ENCODE data around the gene CHST13. TPM values are rescaled to one million over a fixed set of nuclear protein-coding genes. Genes with fewer than 3 reads are reported as not detected.

Gene CHST13, protein sequence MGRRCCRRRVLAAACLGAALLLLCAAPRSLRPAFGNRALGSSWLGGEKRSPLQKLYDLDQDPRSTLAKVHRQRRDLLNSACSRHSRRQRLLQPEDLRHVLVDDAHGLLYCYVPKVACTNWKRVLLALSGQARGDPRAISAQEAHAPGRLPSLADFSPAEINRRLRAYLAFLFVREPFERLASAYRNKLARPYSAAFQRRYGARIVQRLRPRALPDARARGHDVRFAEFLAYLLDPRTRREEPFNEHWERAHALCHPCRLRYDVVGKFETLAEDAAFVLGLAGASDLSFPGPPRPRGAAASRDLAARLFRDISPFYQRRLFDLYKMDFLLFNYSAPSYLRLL
- 0.20 TPM for total RNA-seq

DNA sequence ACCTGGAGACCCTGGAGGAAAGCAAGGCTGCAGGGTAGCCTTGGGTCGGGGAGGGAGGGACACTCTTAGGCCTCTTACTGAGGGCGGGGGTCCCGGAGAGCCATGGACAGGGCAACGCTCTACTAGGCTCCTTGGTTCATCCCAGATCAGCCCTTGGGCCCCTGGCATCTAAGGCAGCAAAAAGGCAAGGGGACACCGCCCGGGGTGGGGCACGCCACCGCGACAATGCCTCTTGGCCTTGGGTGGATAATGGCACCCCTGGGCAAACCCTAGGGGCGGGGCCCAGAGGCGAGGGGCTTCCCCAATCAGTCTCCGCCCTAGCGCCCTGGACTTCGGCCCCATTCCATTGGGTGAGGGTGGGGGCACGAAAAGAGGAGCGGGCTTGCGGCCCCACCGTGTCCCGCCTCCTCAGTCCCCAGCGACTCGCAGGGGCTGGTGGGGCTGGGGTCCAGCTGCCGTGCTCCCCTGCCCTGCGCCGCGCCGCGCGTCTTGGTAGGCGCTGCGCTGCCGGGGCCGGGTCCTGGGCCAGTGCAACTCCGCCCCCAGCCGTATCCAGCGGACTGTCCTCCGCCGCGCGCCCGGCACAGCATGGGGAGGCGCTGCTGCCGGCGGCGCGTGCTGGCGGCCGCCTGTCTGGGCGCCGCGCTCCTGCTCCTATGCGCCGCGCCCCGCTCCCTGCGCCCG, at the start of gene CHST13:
CHST13 (plus strand) TSS at position 411 of the 684 bp plus-strand sequence; CDS start at position 589, 178 bp downstream.
- DNase-seq, result no peak

DNA sequence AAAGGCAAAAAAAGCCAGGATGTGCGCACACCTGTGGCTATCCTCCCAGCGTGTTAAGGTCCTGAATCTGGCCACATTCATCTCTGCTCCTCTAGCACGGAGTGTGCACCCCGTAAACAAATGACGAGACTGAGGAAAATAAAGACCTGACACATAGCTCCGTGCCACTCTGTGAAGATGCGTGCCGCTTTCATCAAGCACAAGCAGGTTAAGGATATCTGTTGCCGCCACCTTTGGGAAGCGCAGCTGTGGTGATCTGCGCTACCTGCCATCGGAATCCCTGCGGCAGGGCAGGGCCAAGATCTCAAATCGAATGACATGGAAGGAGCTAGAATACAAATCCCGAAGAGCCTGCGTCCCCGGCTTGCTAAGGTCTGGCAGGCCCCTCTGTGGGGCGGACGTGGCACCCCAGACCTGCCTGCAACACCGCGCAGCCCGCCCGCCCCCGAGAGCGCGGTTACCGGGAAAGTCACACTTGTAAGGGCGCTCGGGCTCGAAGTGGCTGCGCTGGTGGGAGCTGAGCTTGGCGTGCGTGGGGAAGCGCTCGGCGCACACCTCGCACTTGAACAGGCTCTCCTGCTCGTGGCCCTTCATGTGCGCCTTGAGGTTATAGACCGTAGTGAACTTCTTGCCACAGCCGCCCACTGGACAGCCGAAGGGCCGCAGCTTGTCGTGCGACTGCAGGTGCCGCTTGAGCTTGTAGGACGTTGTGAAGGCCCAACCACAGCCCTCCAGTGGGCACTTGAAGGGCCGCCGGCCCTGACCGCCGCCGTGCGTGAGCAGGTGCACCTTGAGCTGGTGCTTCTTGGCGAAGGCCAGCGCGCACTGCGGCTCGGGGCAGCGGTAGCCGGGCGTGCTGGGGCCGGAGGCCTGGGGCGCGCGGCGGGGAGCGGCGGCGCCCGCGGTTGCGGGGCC, 49.2 kb upstream of the CHST13 start:
- DNase-seq, result no peak

DNA sequence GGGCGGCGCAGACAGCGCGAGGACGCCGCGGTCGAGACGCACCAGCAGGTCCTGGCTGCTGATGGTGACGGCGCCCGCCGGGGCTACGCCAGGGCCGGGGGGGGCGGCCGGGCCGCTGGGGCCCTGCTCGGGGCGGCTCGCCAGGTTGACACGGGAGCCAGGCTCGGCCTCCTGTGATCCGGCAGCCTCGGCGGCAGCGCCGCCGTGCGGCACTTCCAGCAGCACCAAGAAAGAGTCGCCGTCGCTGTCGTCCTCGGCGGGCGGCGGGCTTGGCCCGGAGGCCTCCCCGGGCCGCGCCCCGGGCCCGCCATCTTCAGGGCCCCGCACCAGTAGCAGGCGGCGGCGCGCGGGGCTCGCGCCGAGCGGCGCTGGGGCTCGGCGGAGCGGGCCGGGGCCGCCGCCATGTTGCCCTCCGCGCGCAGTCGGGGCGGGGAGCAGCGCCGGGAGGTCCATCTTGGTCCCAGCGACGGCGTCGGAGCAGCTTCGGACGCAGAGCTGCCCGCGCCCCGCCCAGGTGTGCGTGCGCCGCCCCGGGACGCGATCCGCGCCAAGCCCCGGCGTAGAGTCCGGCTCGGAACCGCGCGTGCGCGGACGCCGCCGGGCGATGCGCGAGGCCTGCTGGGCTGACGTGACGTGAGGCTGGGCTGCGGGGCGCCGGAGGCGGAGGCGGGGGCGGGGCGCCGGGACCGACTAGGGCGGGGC, 48.4 kb upstream of the CHST13 start, which contains the start of gene ZXDC:
ZXDC (minus strand) TSS at position 479 of the 702 bp plus-strand sequence; CDS start at position 453, 26 bp downstream.
- DNase-seq, result peak; percentile 82

DNA sequence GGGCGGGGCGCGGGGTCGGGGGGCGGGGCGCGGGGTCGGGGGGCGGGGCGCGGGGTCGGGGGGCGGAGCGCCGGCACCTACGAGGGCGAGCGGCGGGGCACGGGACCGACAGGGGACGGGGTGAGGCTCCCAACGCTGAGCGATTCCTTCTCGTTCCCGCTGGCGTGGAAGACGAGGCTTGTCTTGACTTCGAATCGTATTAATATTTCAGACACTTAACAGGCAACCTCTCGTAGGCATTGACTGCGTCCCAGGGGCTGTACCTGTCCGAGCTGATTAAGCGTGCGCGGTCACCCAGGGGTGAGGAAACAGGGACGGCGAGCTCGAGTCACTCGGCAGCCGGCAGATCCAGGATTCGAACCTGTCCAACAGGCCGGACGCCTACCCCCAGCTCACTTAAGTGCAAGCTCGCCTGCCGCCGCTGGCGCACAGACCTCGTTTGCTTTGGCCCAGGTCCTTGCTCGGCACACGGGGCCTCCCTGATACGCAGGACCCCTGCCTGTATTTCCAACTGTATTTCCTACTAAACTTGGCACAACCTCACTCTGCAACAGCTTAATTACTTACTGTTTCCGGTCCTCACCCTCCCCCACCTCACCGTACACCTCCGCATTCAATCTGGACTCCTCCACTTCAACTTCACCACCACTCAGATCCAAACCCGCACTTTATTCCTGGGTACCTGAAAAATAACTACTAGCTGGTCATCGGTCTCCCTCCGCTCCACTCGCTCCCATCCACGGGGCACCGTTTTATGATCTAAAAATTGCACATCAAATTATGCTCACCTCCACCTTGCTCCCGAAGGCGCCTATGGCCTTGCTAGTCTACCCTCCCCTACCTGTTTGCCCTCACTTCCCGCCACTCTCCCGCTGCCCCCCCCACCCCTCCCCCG, 47.5 kb upstream of the CHST13 start:
- peak; percentile 51 for DNase-seq

DNA sequence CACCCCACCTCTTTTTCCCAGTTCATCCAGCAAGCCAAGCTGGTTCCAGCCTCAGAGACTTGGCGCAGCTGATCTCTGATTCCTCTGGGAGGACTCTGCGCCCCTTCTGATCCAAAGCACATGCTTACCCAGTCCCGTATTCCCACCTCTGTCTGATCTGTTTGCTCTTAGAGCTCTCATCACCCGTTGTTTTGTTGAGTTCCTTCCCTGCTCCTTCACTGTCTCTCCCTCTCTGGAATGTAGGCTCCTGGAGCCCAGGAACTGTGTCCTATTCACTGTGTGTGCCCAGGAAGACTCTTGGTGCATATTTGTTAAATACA, 46.9 kb upstream of the CHST13 start:
- DNase-seq, result no peak

DNA sequence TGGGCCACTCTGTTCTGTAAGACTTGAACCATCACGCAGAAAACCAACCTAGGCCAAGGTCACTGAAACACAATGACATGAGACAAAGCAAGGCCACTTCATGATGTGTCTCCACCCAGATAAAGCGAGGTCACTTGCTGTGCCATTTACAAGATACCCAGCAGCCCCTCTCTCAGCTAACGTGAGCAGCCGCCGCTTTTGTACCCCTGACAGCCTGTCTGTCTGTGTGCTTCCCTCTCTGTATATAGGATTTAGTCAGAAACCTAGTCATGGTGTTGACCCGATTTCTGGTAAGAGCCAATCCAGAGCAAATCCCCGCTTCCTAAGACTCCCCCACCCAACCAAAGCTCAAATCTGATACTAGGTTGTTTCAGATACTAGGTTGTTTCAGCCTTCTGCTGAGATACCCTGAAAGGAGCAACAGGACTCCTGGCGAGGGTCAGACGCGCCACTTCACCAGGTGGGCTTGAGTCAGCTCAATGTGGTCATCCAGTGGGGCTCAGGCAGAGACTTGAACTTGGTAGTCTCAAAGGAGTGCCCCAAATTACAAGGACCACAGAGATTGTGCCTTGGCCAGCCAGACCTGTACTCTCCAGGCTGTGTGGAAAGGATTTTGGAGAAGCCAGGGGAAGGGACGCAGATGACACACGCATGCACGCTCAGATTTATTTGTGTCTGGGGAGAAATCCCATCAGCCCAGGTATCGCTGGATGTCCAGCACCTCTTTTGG, 45.2 kb upstream of the CHST13 start:
- no peak for DNase-seq

DNA sequence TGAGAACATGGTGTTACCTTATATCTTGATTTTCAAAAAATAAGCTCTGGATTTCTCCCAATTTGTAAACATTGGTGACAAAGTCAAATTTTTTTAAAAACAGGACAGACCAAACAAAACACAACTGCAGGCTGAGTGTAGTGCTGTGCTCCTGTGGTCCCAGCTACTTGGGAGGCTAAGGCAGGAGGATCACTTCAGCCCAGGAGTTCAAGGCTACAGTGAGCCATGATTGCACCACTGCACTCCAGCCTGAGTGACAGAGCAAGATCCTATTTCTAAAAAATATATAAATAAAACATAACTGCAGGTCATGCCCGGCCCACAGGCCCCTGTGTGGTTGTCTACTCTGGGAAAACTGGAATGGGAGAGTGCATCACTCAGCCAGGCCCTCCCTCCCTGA, 44.3 kb upstream of the CHST13 start:
- no peak for DNase-seq

DNA sequence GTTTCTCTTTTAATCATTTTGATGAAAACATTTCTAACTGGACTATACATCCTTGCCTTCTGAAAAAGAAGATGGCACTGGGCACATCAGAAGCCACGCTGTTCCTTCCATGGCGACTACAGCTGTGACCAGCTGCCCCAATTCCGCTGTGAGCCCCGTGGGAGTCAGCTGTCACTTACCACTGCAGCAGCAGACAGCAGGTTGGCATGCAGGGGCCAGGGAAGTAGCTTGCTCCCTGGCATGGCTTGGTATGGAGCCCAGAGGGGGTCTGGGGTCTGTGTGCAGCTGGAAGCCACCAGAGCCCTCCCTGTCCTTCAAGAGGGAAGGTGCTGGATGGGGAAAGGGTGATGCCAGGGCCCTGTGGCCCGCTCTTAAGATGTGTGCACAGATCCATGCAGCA, 43.7 kb upstream of the CHST13 start:
- no peak for DNase-seq

DNA sequence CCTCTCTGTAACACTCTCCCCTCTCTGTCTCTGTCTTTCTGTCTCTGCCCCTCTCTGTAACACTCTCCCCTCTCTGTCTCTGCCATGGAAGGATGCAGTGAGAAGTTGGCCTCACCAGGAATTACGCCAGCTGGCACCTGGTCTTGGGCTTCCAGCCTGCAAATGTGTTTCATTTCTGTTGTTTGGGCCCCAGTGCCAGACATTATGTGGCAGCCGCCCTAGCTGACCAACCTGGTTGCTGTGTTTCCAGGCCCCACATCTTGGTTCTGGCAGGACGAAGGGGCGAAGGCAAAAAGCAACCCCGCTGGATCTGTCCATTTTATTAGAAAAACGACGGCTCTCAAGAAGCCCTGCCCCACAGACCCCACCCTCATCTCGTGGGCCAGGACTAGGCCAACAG, 43.1 kb upstream of the CHST13 start:
- DNase-seq, result no peak

DNA sequence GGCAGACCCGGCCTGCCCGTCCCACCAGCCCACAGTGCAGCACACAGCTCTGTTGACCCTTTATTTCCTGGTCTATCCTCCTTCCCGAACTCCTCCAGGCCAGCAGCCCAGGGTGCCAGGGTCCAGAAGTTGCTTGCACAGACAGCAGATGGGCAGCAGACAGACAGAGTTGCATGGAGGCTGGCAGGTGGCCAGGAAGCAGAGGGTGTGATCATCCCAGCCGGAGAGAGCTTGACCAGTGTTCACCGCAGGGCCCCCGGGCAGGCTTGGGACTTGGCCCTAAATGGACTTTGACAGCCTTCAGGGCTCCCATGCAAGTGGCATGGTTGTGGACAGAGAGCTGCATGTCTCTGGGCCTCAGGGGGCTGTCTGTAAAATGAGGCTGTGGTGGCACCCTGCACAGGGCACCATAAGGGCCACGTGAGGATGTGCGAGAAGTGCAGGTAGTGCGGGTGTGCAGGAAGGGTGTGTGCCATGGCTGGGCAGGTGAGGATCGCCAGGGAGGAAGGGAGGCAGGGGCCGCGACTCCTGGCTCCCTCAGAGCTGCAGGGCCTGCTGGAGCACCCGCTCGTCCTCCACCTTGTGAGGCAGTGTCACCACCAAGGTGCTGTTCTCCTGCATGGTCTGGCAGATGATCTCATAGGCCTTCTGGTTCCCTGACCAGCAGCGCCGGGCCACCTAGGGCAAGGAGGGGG, 42.0 kb upstream of the CHST13 start:
- DNase-seq, result no peak

DNA sequence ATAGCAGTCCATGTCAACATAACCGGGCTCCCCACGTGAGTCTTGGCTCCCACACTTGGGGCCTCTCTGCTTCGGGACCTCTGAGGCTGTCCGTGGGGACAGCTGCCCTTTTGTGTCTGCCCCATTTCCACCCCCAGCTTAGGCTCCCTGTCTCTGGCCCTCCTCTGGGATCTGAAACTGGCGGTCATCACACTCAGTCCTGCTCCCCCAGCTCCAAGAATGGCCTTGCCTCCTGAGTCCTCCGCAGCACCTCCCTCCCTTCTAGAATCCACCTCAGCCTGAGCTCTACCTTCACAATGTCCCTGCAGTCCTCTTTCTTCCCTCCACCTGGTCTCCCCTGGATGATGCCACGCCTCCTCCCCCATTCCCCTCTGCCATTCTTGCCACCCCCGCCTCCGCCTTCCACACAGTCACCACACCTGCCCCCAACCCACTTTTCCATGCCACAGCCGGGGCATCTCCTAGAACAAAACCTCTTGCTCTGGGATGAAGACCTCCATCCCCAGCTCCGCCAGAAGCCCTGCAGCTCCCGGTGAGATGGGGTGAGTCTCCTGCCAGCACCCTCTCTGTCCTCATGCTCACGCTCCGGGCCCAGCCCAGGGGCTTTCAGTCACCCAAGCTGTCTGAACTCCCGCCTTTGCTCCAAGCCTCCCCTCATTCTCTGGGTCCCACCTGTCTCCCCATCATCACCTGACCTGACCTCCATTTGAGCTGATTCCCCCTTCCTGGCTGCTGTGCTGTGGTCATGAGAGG, 41.3 kb upstream of the CHST13 start:
- DNase-seq, result no peak

DNA sequence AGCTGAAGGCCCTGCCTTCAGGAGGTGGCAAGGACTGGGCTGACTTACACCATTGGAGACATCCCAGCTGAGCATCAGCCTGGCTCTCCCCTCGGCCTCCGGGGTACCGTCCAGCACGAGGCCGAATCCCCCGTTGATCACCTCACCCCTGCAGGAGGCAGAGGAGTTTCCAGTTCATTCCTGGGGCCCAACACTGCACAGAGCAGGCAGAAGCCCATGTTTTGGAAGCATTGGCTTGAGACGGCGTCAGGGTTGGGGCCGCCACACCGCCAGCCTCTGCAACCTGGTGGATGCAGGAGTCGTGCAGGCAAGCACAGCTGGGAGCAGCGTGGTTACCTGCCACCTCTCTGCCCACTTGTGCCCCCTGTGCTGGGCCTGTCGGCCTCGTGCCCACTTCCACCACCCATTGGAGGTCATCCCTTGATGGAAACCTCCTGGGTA, 40.6 kb upstream of the CHST13 start:
- no peak for DNase-seq

DNA sequence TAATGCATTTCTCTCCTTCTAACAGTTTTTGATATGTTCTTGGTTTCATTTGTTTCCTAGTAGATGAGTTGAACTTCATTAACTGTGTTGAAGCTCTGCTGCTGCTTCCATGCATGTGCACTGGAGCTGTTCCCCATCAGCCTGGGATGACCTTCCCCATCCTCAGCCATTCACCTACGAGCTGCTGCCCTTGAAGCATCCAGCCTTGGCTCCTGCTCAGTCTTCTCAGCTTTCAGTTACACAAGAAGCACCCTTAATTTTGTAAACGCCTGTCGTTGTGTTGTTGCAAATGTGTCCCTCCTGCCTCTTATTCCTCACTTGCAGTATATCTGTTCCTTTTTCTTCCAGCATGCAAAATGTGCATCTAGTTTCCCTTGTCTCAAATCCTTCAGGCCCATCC, 39.8 kb upstream of the CHST13 start:
- DNase-seq, result no peak

DNA sequence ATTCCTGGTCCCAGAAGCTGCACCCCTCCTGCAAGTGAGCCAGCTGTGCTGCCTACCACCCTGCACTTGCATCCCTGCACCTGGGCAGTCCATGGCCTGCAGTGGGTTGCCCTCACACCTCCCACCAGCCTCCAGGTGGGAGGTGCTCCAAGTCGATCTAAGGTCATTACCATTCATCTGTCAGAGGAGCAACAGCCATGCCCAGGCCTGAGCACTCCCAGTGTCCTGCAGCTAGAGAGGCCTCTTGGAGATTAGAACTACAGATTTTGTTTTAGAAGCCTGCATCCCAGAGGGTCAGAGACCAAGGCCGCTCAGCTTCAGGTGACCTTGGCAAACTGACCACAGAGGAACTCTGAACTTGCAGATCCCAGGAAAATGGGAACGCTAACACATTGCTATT, 39.3 kb upstream of the CHST13 start:
- no peak for DNase-seq

DNA sequence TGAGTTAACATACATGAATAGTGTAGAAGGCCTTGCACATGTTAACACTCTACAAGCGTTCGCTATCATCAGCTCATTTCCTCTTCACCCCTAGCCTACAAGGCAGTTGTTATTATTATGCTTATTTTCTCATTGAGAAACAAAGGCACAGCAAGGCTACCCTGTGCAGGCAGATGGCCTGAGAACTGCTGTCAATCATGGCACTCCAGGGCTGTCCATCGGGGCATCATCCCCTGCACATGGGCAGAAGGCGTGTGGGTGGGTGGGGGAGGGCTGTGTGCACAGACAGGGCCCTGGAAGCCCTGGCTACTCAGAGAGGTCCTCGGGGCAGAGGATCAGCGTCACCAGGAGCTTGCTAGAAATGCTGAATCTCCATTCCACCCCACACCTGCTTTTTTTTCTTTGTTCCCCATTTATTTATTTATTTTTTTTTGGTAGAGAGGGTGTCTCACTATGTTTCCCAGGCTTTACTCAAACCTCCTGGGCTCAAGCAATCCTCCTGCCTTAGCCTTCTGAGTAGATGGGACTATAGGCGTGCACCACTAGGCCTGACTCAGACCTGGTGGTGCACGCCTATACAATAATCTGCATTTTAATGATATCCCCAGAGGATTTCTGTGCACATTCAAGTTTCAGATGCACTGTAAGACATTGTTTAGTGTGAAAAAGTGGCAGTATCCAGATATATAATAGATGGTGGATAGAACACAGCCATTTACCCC, 38.6 kb upstream of the CHST13 start:
- DNase-seq, result no peak

DNA sequence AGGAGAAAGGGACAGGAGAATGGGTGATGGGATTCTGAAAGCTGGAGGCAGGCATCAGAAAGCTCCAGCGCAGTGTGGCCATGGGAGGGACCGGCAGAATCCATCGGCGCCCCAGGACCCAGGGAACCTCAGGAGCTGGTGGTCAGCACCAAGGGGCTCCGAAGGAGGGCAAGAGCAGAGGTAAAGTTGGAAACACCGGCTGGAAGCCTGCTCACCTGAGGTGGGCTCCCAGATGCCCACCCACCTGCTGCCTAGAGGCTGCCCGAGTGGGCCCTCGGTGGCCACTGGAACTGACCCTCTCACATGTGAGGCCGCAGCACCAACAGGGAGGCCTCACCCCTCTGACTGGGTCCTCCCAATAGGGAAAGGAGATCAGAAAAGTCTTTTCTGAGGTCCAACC, 38.0 kb upstream of the CHST13 start:
- no peak for DNase-seq

DNA sequence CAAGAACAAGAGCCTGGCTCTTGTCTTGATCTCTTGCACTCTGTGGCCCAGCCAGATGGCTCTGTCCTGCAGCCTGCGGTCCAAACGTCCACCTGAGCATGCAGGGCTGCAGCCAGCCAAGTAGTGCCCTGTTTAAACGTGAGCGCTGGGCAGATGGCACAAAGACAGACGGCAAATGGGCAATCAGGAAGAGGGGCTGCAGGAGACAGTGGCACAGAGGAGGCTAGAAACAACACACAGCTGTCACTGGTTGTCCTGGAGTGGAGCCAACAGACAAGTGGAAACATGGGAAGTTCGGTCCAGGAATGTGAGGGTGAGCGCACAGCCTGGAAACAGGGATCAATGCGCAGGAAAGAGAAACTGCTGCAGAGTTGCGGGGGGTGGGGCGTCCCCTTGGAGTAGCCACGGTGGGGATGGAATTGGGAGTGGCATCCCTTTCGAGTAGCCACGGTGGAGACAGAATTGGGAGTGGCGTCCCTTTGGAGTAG, 37.6 kb upstream of the CHST13 start:
- peak; percentile 47 for DNase-seq

DNA sequence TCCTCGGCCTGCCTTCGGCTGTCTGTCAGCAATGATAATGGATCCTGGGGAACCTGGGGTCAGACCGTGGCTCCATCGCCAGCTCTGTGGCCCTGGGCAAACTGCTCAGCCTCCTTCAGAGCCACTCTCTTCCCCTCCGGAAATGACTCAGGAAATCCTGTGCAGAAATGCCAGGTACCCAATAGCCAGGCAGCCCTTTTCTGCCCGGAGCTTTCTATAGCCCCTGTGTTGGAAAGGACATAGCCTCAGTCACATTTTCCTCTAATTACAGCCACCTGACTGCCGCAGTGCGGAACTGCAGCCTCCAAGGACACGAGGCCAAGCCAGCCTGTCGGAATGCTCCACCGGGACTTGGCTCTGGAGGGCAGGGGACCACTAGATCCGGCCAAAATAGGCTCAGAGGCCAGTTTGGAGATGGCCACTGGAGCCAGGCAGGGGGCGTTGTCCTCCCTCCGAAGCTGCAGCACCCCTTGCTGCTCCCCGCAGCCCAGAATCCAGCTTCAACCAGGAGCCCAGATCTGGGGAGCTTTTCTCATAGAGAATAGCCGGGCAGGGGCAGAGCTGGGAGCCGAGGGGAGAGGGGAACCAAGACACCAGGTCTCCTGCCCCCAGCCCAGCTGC, 36.7 kb upstream of the CHST13 start:
- no peak for DNase-seq
